Measurements from ENCODE around the gene IL18R1. TPM values are rescaled to one million over a fixed set of nuclear protein-coding genes. Genes with fewer than 3 reads are reported as not detected.

Gene IL18R1
- total and polyA plus RNA-seq, 9 of the 15 experiments (the other 6 are each of a cell fraction or from before 2014, with no cell fraction given) = 0.55 to 10.0 (median 2.5) TPM

- H3K4me3 ChIP-seq = no peak overlapping the region
- no peak for ATAC-seq
- CTCF ChIA-PET (ENCODE audit: low intra/inter-chr PET ratio) = no interaction called here
- peaks cover 13 to 26% of the 10 kb centered on the region in 2 experiments; a peak in 4 of 5 replicates for H3K4me1 ChIP-seq (replicated peaks in 1 of 2; ENCODE audit: control insufficient read depth in 2 of 2, insufficient read depth in 2 of 2, low read length in 2 of 2)
- H3K27me3 ChIP-seq (ENCODE audit: control insufficient read depth in 2 of 2, insufficient read depth in 2 of 2, low read length in 2 of 2) = no peaks in the 10 kb centered on the region
- peak overlapping the region; percentile 21; the same call in 1 of the 2 replicates for H2AFZ ChIP-seq (ENCODE audit: low read depth, low read length)
- no peaks in the 10 kb centered on the region for H3K9me1 ChIP-seq (ENCODE audit: control insufficient read depth, insufficient read depth, low read length)
- BruUV-seq (replicated peaks) = no TSS peak
- no peak overlapping the region for H3K9ac ChIP-seq (ENCODE audit: insufficient read depth in 1 of 2, low read depth in 2 of 2, low read length in 2 of 2)
- no peak overlapping the region for H3K4me2 ChIP-seq (ENCODE audit: insufficient read depth, low read length)
- POLR2A ChIA-PET = no interaction called here
- intact Hi-C loops (cut with micrococcal nuclease) = no loop called here
- no peak for DNase-seq (ENCODE audit: extremely low read depth in 1 of 4, low spot score in 3 of 4)
- no peaks in the 10 kb centered on the region for H4K20me1 ChIP-seq (replicated peaks; ENCODE audit: control insufficient read depth, insufficient read depth, low read length)
- no peak for FAIRE-seq
- no peaks in the 10 kb centered on the region for H3K9me3 ChIP-seq (replicated peaks; ENCODE audit: control insufficient read depth, insufficient read depth, low read depth, low read length)
- in situ Hi-C loops (cut with MboI) = no loop called here
- H3K36me3 ChIP-seq (ENCODE audit: control insufficient read depth, insufficient read depth, low read length) = no peaks in the 10 kb centered on the region
- no peak overlapping the region for H3K27ac ChIP-seq (ENCODE audit: extremely low read depth, low read depth, low read length)
- no peaks in the 10 kb centered on the region for H3K79me2 ChIP-seq (ENCODE audit: control insufficient read depth, insufficient read depth, low read length)
- 26% methylated on average over 4 of the region's 4 CpGs for WGBS (ENCODE audit: insufficient coverage, low coverage, missing lambda C conversion rate)
- no peak for TF ChIP-seq ZNF717 (CRISPR knock-in tag; IDR thresholded peaks at IDR 0.05)
- no peak for TF ChIP-seq ZBTB5 (IDR thresholded peaks at IDR 0.05)
- no peak for TF ChIP-seq ZNF407 (IDR thresholded peaks at IDR 0.05; ENCODE audit: low read depth)
- TF ChIP-seq HES1 (IDR thresholded peaks at IDR 0.05; ENCODE audit: low read depth) = no peak
- TF ChIP-seq MAX (CRISPR knock-in tag; IDR thresholded peaks at IDR 0.05) = no peak
- TF ChIP-seq PYGO2 (tag; IDR thresholded peaks at IDR 0.05) = no peak
- no peak for TF ChIP-seq E2F5 (CRISPR knock-in tag; IDR thresholded peaks at IDR 0.05)
- no peak for TF ChIP-seq MXD1 (CRISPR knock-in tag; IDR thresholded peaks at IDR 0.05; ENCODE audit: borderline replicate concordance, poor library complexity, severe bottlenecking)
- no peak for TF ChIP-seq MECOM (CRISPR knock-in tag; IDR thresholded peaks at IDR 0.05)
- no peak for TF ChIP-seq ZNF431 (CRISPR knock-in tag; IDR thresholded peaks at IDR 0.05)
Measured at GRCh38 chr2:102437122-102437521, 81.5 kb downstream of the IL18R1 start.

All from K562 (cell line).